Stimulated activated CD4-positive, alpha-beta T cell treated with anti-CD3 and anti-CD28 coated beads, Interleukin-15, amount 100 ng/mL, for 24 hours (primary cell): ENCODE data around the gene ACTRT2.

Experiments
- DNase-seq: peaks from one replicate; pipeline ENCODE4 v3.0.0-alpha.2; 2020

ACTRT2 gene

DNA sequence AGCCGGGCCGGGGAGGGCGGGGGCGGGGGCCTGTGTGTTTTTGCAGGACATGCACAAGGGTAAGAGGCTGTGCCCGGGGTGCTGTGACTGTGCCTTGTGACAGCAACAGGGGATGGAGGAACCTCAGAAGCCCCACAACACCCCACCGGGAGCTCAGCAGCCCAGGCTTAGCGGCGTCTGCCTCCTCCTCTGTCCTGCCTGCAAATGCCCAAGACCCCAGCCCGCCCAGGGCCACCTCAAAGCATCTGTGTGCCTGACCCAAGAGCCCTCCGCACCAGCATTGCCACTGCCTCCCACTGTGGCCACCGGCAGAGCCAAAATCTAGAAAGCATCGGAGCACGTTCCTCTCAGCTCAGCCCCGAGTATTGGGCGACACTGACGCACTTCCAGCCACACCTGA lies 2.7 kb upstream of the ACTRT2 start:
- no peak for DNase-seq

DNA sequence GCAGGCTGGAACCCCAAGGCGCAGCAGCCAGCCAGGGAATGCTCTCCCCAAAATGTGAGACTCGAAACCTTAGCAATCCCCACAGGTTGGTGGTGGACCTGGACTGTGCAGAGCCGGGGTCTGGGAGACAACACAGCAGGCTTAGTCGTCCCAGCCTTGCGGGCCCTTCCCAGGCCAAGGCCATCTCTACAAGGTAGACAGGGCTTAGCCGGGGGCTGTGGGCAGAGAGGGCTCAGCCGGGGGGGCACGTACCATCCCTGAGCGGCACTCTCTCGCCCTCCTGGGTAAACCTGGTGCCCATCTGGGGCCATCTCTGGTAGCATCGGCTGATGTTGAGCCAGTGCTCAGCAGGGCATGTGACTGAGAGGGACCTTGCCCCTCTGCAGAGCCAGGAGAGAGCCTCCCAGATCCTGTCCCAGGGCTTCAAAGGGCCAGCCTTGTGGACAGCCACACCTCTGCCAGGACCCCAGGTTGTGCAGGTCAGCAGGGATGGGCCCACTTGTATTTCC lies 2.2 kb upstream of the ACTRT2 start:
- no peak for DNase-seq

DNA sequence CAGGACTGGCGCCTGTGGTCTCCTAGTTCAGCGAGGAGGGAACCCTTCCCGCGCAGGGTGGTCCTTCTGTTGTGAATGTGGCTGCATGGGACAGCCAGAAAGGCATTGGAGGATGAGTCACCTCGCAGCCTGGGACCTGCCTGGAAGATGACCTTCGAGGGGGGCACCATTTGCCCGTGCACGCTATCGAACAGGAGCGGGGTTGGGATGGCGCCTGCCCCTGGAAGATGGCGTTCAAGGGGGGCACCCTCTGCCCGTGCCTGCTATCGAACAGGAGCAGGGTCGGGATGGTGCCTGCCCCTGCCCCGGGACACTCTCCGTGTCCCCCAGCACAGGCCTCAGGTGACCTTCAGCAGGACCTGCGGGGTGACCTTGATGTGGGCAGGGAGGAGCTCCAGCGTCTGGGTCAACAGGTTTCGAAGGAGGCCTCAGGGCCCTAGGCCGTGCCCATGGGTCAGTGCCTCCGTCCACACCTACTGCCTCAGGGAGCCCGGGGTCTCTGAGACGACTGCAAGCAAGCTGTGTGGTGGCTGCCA lies 1.7 kb upstream of the ACTRT2 start:
- DNase-seq, result no peak

DNA sequence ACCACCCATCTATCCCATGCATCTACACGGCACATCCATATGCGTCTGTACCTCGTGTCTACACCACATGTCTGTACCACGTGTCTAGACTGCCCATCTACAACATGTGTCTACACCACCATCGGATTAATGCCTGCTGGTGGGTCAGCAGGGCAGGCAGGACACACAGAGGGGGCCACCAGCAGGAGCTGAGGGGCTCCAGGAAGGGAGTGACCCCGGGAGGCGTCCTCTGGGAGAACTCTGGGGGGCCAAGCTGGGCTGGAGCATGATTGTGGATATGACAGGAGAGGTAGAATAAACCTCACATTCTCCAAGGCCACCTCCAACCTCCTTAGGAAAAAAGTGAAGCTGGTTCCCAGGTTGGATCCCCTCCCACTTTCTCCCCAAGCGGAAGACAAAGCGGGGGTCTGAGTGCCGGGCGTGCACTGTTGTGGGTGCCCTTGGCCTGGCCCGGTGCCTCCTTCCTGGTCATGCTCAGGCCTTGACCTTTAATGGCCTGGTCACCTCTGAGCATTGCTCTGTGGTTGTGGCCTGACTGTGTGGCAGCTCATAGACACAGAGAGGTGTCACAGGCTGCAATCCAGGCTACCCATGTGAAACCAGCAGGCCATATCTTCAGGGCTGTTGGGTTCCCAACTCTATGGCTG lies 881 bp upstream of the ACTRT2 start:
- DNase-seq, result no peak

DNA sequence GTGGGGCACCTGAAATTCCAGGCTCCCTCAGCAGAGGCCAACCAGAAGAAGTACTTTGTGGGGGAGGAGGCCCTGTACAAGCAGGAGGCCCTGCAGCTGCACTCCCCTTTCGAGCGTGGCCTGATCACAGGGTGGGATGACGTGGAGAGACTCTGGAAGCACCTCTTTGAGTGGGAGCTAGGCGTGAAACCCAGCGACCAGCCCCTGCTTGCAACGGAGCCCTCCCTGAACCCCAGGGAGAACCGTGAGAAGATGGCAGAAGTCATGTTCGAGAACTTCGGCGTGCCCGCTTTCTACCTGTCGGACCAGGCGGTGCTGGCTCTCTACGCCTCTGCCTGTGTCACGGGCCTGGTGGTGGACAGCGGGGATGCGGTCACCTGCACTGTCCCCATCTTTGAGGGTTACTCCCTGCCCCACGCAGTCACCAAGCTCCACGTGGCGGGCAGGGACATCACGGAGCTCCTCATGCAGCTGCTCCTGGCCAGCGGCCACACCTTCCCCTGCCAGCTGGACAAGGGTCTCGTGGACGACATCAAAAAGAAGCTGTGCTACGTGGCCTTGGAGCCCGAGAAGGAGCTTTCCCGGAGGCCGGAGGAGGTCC lies 634 bp downstream of the ACTRT2 start:
- DNase-seq, result no peak

DNA sequence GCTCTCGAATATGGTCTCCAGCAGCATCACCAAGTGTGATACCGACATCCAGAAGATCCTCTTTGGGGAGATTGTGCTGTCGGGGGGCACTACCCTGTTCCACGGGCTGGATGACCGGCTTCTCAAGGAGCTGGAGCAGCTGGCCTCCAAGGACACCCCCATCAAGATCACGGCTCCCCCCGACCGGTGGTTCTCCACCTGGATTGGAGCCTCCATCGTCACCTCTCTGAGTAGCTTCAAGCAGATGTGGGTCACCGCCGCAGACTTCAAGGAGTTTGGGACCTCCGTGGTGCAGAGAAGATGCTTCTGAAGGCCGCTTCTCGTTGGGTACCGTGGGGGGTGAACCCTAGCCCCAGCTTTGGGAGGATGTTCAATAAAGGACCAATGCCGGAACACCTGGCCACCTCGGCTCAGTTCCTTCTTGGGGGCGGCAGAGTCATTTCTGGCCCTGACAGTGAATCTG lies 1.3 kb downstream of the ACTRT2 start:
- no peak for DNase-seq

DNA sequence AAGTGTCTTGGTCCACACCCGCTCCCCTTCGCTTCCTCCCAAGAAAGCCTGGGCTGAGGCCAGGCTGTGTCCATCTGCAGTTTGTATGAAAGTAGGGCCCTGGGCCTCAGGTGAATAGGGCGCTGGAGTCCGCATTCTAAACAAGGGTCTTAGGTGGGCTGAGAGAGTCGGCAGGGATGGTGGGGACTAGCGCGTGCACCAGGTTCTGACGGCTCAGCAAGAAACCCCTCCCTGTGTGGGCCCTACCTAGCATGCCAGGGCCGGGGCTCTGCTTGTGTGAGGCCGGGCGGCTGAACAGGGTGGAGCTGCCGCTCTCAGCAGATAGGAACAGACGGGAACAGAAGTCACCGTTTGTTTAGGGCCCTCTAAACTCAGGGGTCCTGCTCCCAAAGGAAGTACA lies 1.7 kb downstream of the ACTRT2 start:
- no peak for DNase-seq

DNA sequence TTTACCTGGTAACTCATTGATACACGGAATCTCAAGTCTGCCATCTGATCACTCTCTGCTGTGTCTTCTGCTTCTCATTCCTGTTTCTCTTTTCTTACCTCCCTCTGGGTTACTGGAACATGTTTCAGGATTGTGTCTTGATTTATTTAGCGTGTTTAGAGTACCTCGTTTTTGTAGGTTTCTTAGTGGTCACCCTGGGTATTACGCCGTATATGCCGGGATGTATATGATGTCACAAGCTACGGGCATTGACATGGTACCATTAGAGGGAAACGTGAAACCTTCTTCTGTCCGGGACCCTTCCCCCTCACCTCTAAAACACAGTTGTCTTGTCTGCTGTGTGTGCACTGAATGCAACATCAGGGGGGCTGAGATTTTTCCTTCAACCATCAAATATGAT lies 2.8 kb downstream of the ACTRT2 start:
- DNase-seq, result no peak

DNA sequence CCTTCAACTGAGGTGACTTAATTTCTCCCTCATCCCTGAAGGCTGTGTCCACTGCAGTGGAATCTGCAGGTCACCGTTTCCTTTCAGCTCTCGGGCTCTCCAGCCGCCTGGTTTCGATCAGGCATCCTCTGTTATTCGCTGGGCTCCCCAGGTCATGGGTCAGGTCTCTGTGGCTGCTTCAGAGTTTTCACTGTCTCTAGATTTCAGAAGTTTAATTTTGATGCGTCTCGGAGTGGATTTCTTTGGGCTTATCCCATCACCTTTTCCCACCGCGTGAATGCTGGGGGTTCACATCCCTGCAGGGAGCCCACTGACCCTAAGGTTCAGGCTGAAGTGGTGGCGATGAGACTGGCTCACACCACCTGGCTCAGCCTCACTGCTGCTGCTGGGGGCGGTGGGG lies 3.3 kb downstream of the ACTRT2 start:
- no peak for DNase-seq

DNA sequence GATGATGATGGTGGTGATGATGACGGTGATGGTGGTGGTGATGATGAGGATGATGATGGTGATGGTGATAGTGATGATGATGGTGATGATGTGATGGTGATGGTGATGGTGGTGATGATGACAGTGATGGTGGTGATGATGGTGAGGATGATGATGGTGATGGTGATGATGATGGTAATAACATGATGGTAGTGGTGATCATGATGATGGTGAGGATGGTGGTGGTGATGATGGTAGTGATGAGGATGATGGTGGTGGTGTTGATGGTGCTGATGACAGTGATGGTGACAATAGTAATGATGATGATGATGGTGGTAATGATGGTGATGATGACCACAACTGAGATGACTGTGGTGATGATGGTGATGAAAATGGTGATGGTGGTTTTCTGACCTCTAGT lies 4.9 kb downstream of the ACTRT2 start:
- DNase-seq, result no peak

DNA sequence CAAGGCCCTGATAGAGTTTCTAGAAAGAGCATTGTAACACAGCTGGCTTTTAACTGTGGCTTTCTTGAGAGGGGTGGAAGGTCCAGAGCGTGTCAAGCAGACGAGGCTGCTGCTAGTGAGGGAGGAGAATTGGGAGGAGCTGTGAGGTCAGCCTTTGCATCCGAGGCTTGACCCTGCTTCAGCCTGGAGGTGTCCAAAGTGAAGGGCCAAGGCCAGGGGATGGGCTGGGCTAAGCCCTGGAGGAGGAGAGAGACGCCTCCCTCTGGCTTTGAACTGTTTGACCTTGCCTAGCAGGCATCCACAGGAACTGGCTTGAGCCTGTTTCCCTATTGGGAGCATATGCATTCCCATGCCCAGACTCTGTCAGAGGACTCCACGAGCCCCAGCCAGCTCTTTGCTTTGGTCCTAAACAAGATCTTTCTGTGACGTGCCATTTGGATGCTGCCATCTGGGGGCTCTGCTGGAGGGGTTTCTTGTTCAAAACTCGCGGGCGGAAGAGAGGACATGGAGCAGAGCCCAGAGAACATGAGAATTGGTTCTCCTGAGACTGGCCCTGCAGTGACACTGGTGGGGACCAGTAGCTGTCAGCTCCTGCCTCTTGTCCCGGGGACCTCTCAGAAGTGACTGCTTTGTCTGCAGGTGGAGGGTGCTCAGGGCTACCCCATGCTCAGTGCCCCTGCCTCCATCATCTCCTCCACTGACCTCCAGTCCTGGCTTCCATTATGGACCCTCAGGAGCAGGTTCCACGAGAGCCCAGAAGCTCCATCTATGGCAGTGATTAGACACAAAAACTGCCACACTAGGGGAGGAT lies 5.5 kb downstream of the ACTRT2 start:
- DNase-seq, result no peak

DNA sequence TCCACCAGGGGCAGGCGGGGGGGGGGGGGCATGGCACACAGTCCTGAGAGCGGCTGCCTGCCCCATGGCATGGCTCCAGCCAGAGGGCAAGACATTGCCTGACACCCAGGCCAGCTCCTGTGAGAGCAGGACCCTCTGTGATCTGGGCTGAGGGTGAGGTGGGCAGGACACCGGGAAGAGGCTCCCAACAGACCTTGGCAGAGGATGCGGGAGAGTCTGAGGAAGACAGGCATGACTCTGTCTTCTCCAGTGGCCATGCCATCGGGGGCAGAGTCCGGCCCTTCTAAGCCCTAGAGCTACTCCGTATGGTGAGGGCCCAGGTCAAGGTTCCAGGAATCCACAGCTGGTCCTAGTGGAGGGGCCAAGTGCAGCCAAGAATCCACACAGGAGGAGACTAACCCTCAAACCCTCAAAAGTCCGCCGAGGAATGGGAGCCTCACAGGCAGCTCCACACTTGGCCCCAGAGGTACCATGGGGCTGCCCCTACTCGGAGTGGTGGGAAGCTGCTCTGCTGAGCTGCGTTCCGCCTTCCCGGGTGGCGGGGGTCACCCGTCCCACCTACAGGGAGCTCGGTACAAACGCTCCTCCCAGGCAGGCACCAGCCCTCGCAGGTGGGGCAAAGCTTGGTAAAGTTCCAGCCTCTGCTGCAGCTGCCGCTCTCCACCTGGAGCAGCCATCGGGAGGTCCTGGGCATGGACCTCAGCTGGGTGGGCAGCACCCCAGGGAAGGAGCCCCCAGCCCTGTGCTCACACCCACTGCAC lies 6.5 kb downstream of the ACTRT2 start:
- no peak for DNase-seq

DNA sequence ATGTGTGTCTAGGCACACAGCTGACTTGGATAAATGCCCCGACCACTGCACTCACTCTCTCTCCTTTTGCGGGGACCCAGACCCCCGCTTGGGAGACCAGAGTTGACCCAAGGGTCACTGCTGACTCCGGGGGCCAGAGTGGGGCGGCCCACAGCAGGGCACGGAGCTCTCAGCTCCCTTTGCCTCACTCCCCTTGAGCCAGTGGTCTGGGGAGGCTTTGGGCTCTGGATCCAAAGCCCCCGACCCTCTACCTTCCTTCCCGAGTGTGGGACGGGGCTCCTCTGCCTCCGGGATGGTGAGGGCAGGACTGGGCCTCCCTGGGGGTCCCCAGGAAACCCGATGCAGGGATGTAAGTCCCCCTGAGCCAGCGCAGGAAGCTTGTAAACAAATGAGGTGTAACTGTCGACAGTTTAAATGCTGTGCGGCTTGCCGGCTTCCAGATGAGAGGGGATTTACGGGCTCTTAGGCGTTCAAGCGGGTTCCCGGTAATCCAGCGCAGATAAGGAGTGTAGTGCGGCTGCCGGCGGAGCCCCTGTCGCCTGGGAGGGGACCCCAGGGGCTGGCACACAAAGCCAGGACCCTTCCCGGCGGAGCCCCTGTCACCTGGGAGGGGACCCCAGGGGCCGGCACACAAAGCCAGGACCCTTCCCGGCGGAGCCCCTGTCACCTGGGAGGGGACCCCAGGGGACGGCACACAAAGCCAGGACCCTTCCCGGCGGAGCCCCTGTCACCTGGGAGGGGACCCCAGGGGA lies 7.4 kb downstream of the ACTRT2 start:
- DNase-seq, result no peak

DNA sequence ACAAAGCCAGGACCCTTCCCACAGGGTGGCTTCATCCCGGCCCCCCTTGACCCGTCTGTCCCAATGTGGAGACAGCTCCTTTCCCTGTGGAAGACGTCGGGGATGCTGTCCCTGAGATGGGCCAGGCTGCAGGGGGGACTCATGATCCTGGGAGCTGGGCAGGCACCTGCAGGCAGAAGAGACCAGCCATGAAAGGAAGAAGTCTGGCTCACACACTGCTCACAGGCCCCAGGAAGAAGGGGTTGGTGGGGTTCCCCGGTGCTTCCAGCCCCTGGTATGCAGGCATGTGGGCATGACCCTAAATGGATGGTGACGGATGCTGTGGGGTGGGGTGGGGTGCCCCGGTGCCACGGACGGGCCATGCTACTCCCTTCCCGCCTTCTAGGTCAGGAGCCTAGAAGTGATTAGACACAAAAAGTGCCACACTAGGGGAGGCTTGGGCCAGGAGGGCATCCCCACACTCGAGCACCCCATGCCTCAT lies 8.3 kb downstream of the ACTRT2 start:
- DNase-seq, result no peak

DNA sequence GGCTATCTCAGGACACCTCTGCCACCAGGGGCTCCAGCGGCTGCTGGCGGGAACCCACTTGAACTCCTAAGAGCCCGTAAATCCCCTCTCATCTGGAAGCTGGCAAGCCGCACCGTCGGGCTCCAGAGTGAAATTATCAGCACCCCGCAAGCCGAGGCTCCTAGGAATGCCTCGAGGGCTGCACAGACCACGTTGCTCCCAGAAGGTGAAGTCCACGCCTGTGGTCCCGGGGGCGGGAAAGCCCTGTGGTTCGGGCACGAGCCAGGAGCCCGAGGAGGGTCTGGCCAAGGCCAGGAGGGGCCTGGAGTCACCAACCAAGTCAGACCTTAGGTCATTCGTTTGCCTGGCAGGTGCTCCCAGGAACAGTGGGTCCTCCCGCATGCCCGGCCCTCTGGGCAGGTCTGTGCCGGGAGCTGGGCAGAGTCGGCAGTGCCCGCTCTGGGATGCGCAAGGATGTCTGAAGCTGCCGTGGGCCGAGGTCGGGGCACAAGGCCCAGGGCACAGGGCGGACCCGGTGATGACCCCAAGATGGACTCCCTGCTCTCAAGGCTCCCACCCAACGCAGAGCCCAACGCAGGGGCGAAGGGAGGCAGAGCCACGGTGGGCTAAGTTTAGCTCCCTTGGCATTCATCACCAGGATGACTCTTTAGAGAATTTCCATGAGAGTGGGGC lies 8.9 kb downstream of the ACTRT2 start:
- DNase-seq, result no peak

DNA sequence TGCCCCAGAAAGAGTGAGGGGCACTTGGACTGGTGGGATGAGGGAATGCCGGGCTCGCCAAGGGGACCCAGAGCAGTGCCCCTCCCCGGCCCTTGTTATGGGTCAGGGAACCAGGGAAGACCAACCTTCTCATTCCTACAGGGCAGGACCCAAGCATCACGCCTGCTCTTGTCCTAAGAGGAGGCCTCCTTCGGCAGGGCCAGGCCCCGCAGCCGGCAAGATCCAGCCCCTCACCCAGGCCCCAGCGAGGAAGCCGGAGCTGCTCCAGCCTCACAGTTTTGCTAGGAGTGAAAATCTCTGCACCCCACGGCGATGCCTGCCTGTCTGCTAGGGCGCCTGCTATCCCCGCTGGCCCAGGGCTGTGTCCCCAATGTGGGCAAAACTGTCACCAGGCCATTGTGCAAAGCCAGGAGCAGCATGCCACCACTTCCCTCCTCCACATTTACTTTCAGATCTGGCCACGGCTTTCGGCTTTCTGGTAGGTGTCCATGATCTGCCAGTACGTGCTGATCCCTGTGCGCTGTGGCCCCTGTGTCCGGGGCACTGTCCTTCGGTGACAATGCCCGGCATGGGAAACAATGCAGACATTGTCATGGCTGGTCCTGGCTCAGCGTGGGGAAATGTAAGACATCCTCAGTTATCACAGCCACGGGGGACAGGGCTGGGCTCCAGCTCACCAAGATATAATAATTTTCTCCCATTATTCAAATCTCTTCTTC lies 9.6 kb downstream of the ACTRT2 start:
- DNase-seq, result no peak

DNA sequence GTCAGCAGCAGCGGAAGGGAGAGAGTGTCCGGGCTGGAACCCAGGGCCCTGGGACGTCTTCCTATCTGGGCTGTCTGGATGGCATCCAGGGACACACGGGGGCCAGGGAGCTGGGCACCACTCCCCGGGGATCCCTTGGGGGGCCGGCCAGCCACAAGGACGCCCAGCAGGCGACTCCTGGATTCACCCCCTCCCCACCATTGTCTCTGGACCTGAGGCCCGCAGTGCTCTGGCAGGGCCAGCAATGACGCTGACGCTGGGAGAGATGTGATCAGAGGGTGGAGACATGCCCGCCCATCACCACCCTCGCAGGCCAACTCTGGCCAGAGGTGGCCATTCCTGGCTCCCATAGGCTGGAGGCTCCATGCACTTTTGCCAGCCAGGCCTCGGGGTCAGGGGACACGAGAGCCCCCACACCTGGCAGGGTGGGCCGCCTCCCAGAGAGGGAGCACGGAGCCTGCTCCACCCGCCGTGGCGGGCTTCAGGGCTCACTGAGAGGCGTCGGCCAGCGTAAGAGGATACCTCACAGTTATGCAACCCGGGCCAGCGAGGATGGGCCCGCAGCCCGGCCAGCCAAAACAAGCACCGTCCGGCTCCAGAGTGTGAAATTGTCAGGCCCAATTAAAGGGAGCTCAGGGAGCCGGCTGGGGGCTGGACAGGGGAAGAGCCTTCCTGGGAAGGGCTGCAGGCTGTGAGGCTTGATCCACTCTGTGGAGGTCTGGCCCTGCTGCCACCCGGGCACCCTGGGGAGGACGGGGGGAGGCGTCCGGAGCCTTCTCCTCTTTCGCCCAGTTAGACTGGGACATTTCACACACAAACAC lies 10.3 kb downstream of the ACTRT2 start:
- no peak for DNase-seq

DNA sequence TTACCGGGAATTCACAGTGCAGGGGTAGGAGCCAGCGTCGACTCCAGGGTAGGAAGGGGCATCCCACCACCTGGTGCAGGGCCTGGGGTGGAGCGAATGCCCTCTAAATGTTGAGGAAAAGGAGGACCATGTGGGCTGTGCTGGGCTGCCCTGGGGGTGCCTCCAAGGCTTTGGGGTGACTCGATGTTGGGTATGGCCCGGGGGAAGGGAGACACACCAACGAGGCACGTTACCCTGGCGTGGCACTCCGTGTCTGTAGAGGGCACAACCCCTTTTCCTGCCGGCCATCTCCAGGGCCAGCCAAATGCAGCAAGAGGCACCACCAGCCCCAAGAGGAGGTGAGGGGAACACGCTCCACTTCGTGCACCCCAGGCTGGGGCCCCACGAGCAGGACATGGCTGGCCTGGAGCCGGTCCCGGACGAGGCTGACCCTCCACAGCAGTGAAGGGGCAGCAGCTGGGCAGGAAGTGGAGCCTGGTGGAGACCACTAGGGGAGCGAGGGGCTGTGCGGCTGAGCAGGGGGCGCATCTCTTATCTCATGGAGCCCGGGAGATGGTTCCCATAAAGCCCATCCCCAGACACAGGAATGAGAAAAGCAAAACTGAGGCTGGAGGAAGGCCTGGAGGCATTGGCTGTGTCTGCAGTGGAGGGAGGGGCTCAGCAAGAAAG lies 11.2 kb downstream of the ACTRT2 start:
- DNase-seq, result no peak
